ENCODE results near the gene BECN2.

DNA sequence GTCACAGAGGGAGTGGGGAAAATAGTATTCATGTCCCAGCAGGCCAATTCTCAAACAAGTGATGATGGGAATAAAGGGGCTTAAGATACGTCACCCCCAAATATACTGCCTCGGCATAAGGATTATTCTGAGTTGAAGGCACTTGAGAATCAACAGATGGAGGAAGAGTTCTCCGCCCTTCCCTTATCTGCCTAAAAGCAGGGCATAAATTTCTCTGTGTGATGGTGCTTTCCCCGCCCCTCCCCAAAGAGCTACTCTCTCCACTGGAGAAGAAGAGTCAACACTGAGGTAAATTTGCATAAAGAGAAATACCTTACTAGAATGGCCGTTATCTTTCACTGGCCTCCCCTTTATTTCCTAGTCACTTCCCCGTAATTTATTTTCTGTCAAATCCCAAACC is 18.7 kb downstream of the BECN2 start:
- TF ChIP-seq, protein P1, sequence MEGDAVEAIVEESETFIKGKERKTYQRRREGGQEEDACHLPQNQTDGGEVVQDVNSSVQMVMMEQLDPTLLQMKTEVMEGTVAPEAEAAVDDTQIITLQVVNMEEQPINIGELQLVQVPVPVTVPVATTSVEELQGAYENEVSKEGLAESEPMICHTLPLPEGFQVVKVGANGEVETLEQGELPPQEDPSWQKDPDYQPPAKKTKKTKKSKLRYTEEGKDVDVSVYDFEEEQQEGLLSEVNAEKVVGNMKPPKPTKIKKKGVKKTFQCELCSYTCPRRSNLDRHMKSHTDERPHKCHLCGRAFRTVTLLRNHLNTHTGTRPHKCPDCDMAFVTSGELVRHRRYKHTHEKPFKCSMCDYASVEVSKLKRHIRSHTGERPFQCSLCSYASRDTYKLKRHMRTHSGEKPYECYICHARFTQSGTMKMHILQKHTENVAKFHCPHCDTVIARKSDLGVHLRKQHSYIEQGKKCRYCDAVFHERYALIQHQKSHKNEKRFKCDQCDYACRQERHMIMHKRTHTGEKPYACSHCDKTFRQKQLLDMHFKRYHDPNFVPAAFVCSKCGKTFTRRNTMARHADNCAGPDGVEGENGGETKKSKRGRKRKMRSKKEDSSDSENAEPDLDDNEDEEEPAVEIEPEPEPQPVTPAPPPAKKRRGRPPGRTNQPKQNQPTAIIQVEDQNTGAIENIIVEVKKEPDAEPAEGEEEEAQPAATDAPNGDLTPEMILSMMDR (IDR thresholded peaks at IDR 0.05; ENCODE audit: insufficient read depth, low read length, poor library complexity, severe bottlenecking): no peak
- no peak for TF ChIP-seq EZH2phosphoT487 (conservative IDR thresholded peaks at IDR 0.05; ENCODE audit: low read length)
